ENCODE measurements around the gene PHF10.

Gene PHF10

DNA sequence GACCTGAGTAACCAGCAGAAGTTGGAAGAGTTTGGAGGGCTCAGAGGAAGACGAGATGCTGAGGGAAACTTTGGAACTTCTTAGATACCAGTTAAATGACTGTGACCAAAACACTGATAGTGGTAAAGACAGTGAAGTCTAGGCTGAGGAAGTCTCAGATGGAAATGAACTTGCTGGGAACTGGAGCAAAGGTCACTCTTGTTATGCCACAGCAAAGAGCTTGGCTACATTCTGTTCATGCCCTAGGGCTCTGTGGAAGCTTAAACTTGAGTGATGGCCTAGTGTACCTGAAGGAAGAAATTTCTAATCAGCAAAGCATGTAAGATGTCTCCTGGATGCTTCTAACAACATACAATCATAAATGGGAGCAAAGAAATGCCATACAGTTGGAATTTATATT is 47.2 kb downstream of the PHF10 start:
- no peak for DNase-seq (ENCODE audit: low read depth in 2 of 2)

GRCh38 chr6:169675011-169675410 is 49.3 kb downstream of the PHF10 start:
- DNase-seq (ENCODE audit: low read depth in 2 of 2): no peak

- DNase-seq (ENCODE audit: low read depth in 2 of 2): no peak
These were observed 52.7 kb downstream of the PHF10 start for GRCh38 chr6:169671563-169671962.

GRCh38 chr6:169669889-169670288 is 54.4 kb downstream of the PHF10 start:
- no peak for DNase-seq (ENCODE audit: low read depth in 2 of 2)

- no peak for DNase-seq (ENCODE audit: low read depth in 2 of 2)
These were observed 55.2 kb downstream of the PHF10 start for GRCh38 chr6:169669147-169669546.

GRCh38 chr6:169668203-169668847 is 56.0 kb downstream of the PHF10 start:
- no peak for DNase-seq (ENCODE audit: low read depth in 2 of 2)

DNA sequence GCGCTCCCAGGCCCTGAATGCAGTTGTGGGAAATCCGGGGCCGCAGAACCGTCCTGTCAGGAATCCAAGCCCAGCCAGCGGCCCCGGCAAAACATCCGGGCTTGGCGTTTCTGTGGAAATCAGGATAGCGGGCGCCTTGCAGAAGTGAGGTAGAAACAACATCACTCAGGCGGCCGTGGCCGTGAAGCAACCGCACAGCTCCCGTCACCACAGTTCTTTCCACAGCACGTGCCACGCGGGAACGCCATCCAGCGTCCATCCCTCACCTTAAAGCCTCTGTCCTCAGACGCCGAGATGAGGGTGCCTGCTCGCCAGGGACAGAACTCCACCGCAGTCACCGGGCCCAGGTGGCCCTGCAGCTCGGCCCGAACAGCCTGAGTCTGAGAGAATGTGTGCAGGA is 56.6 kb downstream of the PHF10 start:
- no peak for DNase-seq (ENCODE audit: low read depth in 2 of 2)

- no peak for DNase-seq (ENCODE audit: low read depth in 2 of 2)
These were observed 57.9 kb downstream of the PHF10 start for GRCh38 chr6:169666441-169666840.

DNA sequence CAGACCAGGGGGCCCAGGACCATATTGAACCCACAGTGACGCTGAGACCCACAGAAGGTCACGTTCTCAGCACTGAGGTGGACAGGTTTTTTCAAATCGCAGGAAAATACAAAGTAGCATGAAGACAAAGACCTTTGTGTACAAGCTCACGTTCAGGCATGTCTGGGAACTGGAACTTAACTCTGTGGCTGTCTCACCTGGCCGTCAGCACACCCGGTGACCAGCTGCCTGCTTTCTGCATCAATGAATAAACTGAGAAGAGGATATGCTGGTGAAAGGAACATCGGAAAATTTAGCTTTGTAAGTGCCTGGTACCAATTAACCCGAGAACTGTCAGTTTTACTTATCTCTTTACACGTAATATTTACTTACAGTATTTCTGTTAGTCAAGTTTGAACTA is 59.0 kb downstream of the PHF10 start:
- DNase-seq (ENCODE audit: low read depth in 2 of 2): no peak

- DNase-seq (ENCODE audit: low read depth in 2 of 2): no peak
These were observed 60.1 kb downstream of the PHF10 start for GRCh38 chr6:169664227-169664626.

- no peak for DNase-seq (ENCODE audit: low read depth in 2 of 2)
These were observed 60.8 kb downstream of the PHF10 start for GRCh38 chr6:169663468-169663867.

GRCh38 chr6:169661391-169661756 is 62.9 kb downstream of the PHF10 start:
- DNase-seq (ENCODE audit: low read depth in 2 of 2): no peak

- DNase-seq (ENCODE audit: low read depth in 2 of 2): no peak
These were observed 63.4 kb downstream of the PHF10 start for GRCh38 chr6:169660751-169661390.

DNA sequence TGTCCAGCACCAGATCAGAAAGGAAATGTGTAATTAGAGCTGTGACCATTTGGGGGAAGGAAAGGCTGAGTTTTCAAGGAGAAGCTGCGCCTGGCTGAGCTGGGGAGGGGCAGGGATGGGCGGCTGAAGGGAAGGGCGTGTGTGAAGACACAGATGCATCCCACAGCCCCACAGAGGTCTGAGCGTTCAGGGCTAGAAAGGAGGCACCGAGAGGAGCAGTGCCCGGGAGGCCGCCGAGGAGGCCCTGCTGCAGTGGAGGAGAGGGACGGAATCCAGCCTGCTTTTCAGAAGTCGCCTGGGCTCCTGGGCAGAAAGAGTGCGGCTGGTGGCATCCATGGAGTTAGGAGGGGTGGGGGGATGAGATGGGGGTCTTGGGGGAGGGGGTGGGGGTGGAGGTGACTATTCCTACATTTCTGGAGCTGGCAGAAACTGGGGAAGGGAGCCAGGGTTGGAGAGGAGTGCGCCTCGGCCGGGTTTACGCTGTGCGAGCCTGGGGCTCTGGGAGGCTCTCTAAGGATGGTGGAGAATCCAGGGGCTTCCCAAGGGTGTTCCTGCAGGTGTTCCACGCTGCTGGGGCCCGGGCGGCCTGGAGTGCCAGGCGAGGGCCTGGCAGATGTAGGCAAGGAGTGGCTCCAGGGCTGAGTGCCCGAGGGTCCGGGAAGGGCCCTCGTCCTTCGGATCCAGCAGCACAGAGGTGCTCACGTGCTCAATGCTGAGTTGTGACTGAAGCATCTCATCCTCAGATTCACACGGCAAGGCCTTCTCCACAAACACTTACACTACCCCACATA is 64.3 kb downstream of the PHF10 start:
- no peak for DNase-seq (ENCODE audit: low read depth in 2 of 2)

GRCh38 chr6:169657284-169657610 is 67.1 kb downstream of the PHF10 start:
- no peak for DNase-seq (ENCODE audit: low read depth in 2 of 2)

DNA sequence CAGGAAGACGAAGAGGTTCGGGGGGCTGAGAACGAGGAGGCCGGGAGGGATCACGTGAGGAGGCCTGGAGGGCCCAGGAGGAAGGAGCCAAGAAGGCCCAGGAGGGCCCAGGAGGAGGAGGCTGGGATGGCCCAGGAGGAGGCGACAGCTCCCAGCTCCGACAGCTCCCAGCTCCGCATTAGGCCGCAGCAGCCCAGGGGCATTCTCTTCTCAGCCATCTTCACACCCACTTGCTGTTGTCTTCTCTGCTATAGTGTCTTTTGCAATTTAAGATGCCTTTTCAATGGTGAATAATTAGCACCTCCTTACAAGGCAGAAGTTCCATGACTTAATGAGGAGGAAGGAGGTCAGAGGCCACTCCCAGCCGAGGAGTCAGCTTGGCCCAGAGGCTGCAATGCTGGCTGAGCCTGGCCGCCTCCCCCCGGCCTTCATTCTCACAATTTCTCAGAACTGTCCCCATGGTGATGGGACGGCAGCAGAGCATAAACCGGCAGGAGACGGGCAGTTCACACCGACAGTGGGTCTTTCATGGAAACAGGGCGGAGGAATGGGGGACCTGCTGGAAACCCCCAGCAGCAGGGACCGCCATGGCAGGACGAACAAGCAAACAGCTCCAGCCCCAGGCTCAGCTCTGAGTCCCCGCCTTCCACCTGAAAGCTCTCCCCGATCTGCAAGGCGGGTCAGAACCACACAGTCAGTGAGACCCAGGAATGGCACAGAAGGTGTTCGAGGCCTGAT is 67.6 kb downstream of the PHF10 start:
- no peak for DNase-seq (ENCODE audit: low read depth in 2 of 2)

- DNase-seq (ENCODE audit: low read depth in 2 of 2): peak; percentile 28 to 50
These were observed 69.5 kb downstream of the PHF10 start for GRCh38 chr6:169654598-169655391.
